CD4-positive, alpha-beta T cell treated with Interleukin-21 for 1 hour (primary cell): Measurements from ENCODE around the gene IQSEC2.

Experiments used
- DNase-seq: peaks from one replicate; pipeline ENCODE4 v3.0.0-alpha.2; 2020

IQSEC2 gene

DNA sequence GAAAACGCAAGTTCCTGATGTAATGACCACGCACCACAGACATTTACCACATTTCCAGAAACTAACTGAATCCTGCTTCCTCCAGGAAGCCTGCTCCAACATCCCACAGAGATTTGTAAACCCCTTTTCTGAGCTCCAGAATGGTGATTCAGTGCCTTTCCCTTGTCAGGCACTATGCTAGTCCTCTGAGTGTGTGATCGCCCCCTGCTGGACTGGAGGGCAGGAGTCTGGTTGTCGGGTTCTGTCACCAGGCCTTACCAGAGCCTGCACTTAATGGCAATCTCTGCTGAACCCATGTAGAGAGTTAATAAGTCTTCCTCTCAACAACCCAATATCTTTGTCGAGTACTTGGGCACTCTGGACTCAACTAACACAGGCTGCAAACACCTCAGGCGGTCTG lies 41.9 kb downstream of the IQSEC2 start:
- DNase-seq, result no peak

DNA sequence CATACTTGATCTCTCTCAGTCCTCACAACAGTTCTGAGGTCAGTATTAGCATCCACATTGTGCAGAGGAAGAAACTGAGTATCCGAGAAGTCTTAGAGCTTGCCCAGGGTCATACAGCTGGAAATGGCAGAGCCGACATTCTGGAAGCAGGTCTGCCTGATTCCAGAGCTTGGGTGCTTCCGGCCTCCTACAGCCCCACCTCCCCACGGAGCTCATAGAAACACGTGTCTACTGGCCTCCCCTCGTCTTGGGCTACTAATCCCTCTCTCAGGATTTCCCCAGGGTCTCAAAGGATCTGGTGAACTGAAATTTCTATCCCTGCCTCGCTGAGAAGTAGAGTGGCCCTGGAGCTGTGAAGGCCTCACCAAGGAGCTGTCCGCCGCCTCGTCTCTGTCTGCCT lies 44.3 kb downstream of the IQSEC2 start:
- no peak for DNase-seq

DNA sequence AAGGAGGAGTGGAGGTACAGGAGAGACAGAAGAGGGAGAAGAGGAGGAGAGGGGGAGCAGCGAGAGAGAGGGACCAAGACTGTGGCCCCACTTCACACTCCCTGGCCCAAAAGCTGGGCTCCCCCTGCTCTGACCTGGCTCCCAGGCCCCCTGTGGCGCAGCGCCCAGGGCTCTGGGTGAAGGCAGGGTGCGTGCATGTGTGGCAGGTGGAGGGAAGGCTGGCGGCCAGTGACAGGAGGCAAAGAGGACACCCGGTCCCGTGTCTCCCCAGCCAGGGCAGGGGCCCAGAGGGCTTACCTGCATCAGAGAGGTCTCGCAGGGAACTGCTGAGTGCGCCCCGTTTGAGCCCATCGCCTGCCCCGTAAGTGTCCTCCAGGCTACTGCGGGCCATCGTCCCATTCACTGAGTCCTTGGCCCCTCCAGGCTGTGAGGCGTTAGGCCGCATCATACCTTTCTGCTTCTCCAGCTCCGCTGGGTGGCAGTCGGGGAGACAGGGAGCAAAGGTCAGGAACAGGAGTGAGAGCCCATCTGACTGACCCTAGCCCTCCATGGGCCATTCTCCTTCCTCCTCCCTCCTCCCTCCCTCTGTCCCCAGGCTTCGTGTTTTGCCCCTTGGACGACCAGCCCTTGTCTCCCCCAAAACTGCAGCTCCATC lies 45.2 kb downstream of the IQSEC2 start:
- no peak for DNase-seq

DNA sequence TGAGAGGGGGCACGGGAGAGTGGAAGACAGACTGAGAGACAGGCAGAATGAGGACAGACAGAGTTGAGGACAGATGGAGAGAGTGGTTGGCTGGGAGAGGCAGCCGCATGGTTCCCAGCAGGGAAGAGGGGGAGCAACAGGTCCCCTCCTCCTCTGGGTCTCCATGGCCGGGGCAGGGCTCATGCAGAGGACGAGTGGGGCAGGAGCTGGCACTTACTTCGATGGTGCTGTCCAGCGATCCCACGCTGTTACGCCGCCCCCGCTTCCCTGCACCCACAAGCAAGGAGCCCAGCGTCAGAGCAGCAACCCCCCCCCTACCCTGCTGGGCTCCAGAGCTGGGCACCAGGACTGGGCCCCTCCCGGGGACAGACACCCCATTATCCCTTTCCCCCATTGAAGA lies 45.8 kb downstream of the IQSEC2 start:
- DNase-seq, result no peak

DNA sequence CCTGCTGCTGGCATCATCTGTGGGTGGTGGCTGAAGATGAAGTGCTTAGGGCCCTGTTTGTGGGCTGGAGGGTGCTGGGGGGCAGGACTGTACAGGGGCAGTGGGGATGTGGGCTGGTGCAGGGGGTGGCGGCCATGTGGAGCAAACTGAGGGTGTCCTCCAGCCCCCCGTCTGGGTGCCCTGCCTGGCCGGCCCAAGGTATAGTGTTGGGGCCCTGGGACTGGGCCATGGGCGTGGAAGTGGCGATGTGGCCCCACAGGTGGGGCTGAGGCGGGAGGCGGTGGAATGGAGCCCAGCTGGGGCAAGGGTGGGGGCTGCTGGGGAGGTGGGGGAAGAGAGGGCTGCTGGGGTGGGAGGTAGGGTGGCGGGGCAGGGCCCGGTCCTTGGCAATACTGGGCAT lies 46.9 kb downstream of the IQSEC2 start:
- DNase-seq, result no peak

DNA sequence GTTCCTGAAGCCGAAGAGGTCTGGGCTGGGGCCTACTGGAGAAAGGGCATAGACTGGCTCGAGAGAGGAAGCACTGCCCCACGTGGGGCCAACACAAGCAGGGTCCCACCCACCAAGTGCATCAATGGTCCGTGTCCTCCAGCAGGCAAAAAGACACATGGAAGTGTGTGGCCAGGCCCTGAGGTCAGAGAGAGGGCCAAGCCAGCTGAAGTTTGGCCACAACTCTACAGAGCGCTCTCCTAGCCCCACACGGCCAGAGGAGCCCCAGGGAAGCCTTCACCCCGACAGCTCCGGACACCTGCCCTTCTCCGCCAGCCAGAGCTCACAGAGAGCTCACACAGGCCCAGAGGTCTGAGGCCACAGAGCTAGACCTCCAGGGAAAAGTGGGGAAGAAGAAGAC lies 47.8 kb downstream of the IQSEC2 start:
- DNase-seq, result no peak

DNA sequence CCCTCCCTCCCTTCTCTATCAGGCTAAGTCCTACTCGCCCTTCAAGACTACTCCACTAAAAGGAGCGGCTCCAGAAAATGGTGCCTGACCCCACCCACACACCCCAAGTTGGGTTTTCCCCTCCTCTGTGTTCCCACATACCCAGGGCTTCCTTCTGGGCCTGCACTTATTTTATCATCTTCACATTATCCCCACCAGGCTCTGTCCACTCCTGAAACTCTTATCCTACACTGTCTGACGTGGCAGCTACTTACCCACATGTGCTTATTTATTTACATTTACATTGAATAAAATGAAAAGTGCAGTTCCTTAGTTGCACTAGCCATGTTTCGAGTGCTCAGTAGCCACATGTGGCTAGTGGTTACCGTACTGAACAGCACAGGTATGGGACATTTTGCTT lies 51.3 kb downstream of the IQSEC2 start:
- DNase-seq, result no peak

DNA sequence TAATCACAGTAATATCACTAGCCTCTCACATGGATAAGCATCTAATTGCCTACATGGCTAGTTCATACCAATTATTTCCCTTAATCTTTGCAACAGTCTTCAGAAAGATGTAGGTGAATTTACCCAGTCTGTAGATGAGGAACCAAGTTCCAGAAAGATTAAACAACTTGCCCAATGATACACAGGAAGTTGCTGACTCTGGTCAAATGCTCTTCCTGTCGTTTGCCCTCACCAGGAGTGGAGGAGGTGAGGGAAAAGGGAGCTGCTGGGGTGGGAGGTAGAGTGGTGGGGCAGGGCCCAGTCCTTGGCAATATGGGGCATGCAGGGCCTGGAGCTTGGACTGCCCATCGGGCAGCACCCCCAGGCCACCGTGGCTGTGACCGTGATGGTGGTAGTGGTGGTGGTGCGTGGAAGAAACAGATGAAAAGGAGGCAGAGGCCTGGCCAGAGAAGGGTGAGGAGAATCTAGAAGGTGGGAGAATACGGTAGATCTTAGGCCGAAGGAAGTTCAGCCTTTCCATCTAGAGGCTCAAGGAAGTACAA lies 54.1 kb downstream of the IQSEC2 start:
- no peak for DNase-seq

DNA sequence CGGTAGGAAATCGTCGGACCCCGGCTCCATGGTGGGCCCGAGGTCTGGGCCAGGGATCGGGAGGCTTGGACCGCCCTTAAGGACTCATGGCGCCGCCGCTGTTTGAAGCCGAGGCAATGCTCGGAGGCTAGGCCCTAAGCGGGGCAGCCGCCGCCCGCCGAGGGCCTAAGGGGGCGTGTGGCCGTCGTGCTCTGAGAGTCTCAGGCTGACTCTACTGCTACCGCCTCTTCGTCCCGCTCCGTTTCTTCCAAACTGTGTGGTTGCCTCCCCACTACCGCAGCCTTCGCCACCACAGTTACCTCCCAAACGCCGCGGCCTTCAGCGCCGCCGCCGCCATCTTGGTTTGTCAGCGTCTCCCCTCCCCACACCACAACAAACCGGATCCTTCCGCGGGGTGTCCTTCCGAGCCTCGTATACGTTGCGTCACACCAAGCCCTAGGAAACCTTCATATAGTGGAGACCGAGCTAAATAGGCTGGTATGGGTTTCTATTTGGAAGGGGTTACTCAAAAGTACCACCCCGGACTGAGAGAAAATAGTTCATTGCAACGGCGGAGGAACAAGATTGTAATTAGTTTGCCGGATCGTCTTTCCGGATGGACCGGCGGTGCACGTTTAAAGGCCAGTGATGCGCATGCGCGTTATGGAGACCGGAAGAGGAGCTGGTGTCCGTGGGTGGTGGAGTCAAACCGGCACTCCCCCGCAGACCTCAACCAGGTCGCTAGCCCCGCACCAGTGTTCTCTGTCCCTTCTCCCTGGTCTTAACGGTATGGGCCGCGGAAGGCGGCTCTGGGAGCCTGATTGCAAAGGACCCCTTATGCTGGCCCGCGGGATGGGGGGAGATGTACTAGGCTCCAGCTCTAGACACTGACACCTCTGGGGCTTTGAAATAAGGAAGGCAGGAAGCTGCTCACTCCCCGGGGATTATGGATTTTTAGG lies 56.3 kb downstream of the IQSEC2 start, which contains the start of gene KDM5C:
KDM5C (minus strand) TSS at position 348 of the 938 bp plus-strand sequence; CDS start at position 30, 318 bp downstream.
- peak; percentile 89 for DNase-seq

DNA sequence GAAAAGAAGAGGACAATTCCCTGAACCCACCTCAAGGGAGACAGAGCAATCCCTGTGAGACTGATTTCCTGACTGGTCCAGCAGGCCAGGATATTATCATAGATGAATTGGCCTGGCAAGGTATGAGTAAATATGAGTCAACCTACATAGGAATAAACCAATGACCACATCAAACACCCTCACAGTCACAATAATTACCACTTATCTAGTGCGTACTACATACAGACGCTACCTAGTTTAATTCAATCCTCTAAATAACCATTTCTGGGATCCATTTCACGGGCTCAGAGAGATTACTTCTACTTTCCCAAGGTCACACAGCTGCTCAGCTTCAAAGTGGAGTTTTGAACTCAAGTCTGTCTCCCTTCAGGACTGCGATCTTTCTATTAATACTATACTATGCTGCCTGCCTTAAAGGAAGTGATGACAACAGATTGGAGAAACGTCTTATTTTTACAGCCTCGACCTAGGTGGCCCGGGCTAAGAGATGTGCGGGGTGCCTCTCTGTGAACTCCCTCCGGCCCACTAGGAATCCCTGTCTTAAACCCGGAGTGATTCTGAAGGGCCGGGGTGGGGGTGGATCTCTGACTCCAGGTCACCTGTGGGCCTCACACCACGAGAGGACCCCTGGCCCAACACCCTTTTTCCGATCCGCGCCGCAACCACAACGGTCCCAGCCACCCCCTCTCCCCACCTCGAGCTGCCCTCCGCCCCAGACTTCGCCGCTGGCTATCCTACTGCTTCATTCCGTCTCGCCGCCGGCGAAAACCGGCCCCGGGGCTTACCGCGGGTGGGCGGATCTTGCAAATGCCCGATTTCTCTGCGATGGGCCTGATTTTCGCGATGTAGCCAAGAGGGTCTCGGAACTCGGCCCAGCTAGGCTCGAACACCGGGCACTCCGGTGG lies 57.2 kb downstream of the IQSEC2 start:
- DNase-seq, result peak; percentile 36

DNA sequence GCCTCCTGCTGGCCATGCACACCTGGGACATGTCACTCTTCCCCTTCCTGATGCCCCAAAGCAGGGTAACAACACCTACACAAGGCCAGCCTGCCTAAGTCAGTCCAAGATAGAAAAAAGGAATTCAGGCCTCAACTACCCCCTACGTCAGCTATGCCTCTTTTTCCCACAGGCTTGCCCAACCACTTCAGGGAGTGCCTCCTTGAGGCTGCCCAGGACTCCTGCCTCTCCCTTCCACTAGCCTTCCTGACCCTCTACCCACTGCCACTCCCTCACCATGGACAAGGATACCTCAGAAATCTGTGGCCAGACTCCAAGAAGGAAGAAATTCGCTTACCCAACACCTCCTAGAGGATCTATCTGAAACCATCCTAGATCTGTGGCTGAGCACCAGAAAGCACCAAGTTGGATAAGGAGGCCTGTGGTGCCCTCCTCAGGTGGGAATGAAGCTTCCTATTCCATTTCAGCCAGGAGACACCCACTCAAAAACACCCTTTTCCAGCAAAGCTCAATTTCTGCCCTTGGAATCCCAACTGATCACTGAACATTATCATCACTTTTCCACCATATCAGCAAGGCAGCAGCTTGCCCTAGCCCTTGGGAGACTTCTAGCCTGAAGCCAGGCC lies 58.2 kb downstream of the IQSEC2 start:
- DNase-seq, result no peak
